SK-N-SH treated with all-trans-retinoic acid at 6 μM for 48 hours (cell line): Measurements from ENCODE around the gene HMGCS1.

Experiments used
- ATAC-seq: fragments of 200-7000 bp; cut with Tn5 transposase; 3 replicates; pipeline ENCODE4 v1.9.1; 2020; ENCODE audit warnings: mild to moderate bottlenecking, moderate library complexity
- ARNTL ChIP-seq: fragments of 450-650 bp; formaldehyde crosslinking; IDR thresholded peaks from 2 replicates; pipeline ENCODE4 v1.5.0; 2020; ENCODE audit warnings: low read depth, mild to moderate bottlenecking, moderate library complexity, borderline replicate concordance
- BACH2 ChIP-seq: fragments of 250-450 bp; sonication (Bioruptor Pico); IDR thresholded peaks from 2 replicates; pipeline ENCODE4 v1.9.0; 2021; ENCODE audit warnings: mild to moderate bottlenecking, borderline replicate concordance
- CSDC2 ChIP-seq: fragments of 250-450 bp; sonication (Bioruptor Pico); IDR thresholded peaks from 2 replicates; pipeline ENCODE4 v1.5.0; 2020; ENCODE audit warnings: mild to moderate bottlenecking, moderate library complexity
- ESRRG ChIP-seq: fragments of 250-450 bp; sonication (Bioruptor Pico); IDR thresholded peaks from 2 replicates; pipeline ENCODE4 v1.6.1; 2021; ENCODE audit warnings: mild to moderate bottlenecking
- GLIS3 ChIP-seq: fragments of 250-450 bp; sonication (Bioruptor Pico); IDR thresholded peaks from 2 replicates; pipeline ENCODE4 v1.5.0; 2020; ENCODE audit warnings: mild to moderate bottlenecking, moderate library complexity
- ISL1 ChIP-seq: fragments of 250-450 bp; sonication (Bioruptor Pico); IDR thresholded peaks from 2 replicates; pipeline ENCODE4 v2.1.2; 2022; ENCODE audit warnings: mild to moderate bottlenecking, moderate library complexity
- OSR1 ChIP-seq: fragments of 250-450 bp; sonication (Bioruptor Pico); IDR thresholded peaks from 2 replicates; pipeline ENCODE4 v1.8.0; 2022; ENCODE audit warnings: moderate library complexity, mild to moderate bottlenecking, inconsistent platforms
- PATZ1 ChIP-seq: fragments of 250-450 bp; sonication (Bioruptor Pico); IDR thresholded peaks from 2 replicates; pipeline ENCODE4 v1.8.0; 2020; ENCODE audit warnings: mild to moderate bottlenecking, moderate library complexity, borderline replicate concordance
- POU6F1 ChIP-seq: fragments of 250-450 bp; sonication (Bioruptor Pico); IDR thresholded peaks from 2 replicates; pipeline ENCODE4 v1.8.0; 2021; ENCODE audit warnings: low read depth, mild to moderate bottlenecking, moderate library complexity, borderline replicate concordance
- PPARA ChIP-seq: fragments of 250-450 bp; sonication (Bioruptor Pico); IDR thresholded peaks from 2 replicates; pipeline ENCODE4 v1.5.0; 2020; ENCODE audit warnings: mild to moderate bottlenecking, borderline replicate concordance
- RARB ChIP-seq: fragments of 250-450 bp; sonication (Bioruptor Pico); IDR thresholded peaks from 2 replicates; pipeline ENCODE4 v1.8.0; 2021; ENCODE audit warnings: mild to moderate bottlenecking, moderate library complexity
- SNAI2 ChIP-seq: fragments of 250-450 bp; sonication (Bioruptor Pico); IDR thresholded peaks from 2 replicates; pipeline ENCODE4 v1.5.0; 2020; ENCODE audit warnings: mild to moderate bottlenecking, moderate library complexity
- TCF4 ChIP-seq: fragments of 250-450 bp; sonication (Bioruptor Pico); IDR thresholded peaks from 2 replicates; pipeline ENCODE4 v1.8.0; 2021; ENCODE audit warnings: mild to moderate bottlenecking, moderate library complexity, borderline replicate concordance
- TOX ChIP-seq: fragments of 250-450 bp; sonication (Bioruptor Pico); IDR thresholded peaks from 2 replicates; pipeline ENCODE4 v1.8.0; 2021; ENCODE audit warnings: mild to moderate bottlenecking, moderate library complexity, borderline replicate concordance
- TSHZ2 ChIP-seq: fragments of 250-450 bp; sonication (Bioruptor Pico); IDR thresholded peaks from 2 replicates; pipeline ENCODE4 v1.5.0; 2020; ENCODE audit warnings: mild to moderate bottlenecking, moderate library complexity
- ZC3H10 ChIP-seq: fragments of 250-450 bp; sonication (Bioruptor Pico); IDR thresholded peaks from 2 replicates; pipeline ENCODE4 v1.5.1; 2021; ENCODE audit warnings: mild to moderate bottlenecking, moderate library complexity
- ZFP3 ChIP-seq: fragments of 250-450 bp; sonication (Bioruptor Pico); IDR thresholded peaks from 2 replicates; pipeline ENCODE4 v1.5.0; 2020; ENCODE audit warnings: mild to moderate bottlenecking, moderate library complexity
- ZFP30 ChIP-seq: fragments of 450-650 bp; formaldehyde crosslinking; IDR thresholded peaks from 2 replicates; pipeline ENCODE4 v1.5.0; 2022; ENCODE audit warnings: mild to moderate bottlenecking, moderate library complexity
- ZNF565 ChIP-seq: fragments of 450-650 bp; formaldehyde crosslinking; conservative IDR thresholded peaks from 2 replicates; pipeline ENCODE4 v1.5.0; 2020; ENCODE audit warnings: low read depth, mild to moderate bottlenecking, moderate library complexity
- ZNF8 ChIP-seq: fragments of 450-650 bp; formaldehyde crosslinking; IDR thresholded peaks from 2 replicates; pipeline ENCODE4 v1.5.0; 2020; ENCODE audit warnings: mild to moderate bottlenecking, moderate library complexity
- TF ChIP-seq, protein P1 (sequence below): fragments of 250-450 bp; sonication (Bioruptor Pico); IDR thresholded peaks from 2 replicates; pipeline ENCODE4 v1.5.1; 2020; ENCODE audit warnings: low read depth, mild to moderate bottlenecking, moderate library complexity
- TF ChIP-seq, protein P2 (sequence below): fragments of 250-450 bp; sonication (Bioruptor Pico); IDR thresholded peaks from 2 replicates; pipeline ENCODE4 v1.5.1; 2021; ENCODE audit warnings: mild to moderate bottlenecking, moderate library complexity

The HMGCS1 gene

DNA sequence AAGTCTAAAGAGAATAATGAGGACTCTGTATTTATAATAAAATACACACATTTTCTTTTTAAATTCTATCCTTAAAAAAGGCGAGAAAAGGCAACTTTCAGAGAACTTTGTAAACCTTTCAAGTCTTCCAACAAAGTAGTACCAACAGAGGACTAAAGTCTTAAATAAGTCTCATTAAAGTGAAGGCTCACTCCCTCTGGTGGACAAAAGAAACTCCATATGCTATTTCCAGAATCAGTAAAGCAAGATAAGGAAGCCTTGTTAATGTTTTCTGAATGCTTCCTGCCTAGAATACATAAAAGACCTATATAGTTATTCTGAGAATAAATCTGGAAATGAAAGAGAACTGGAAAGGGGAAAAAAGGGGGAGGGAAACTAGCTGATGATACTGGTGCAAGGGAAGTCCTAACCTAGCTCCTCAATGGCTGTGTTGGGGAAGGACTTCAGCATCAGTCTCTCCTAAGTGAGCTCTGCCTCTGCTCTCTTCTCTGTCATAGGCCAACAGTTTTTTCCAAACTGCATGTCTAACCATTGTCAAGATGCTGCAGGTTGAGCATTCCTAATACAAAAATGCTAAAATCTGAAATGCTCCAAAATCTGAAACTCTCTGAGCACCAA is 7.2 kb downstream of the HMGCS1 start:
- no peak for TF ChIP-seq ESRRG (CRISPR knock-in tag)
- TF ChIP-seq OSR1 (CRISPR knock-in tag), result no peak
- TF ChIP-seq RARB (CRISPR knock-in tag), result no peak
- TF ChIP-seq GLIS3 (CRISPR knock-in tag), result no peak
- no peak for TF ChIP-seq POU6F1 (CRISPR knock-in tag)
- no peak for TF ChIP-seq TCF4 (CRISPR knock-in tag)
- no peak for TF ChIP-seq ARNTL
- no peak for TF ChIP-seq TOX (CRISPR knock-in tag)
- TF ChIP-seq CSDC2 (CRISPR knock-in tag), result no peak
- TF ChIP-seq SNAI2, result no peak
- ATAC-seq, result peak; percentile 91

GRCh38 chr5:43304525-43304924 is 8.7 kb downstream of the HMGCS1 start:
- TF ChIP-seq ISL1 (no peak), ZNF565 (CRISPR knock-in tag) (no peak), PATZ1 (no peak), ZC3H10 (CRISPR knock-in tag) (no peak), ZNF8 (CRISPR knock-in tag) (no peak), RARB (CRISPR knock-in tag) (no peak), TSHZ2 (CRISPR knock-in tag) (no peak), TOX (CRISPR knock-in tag) (no peak), ZFP30 (CRISPR knock-in tag) (no peak), ZFP3 (CRISPR knock-in tag) (no peak), BACH2 (CRISPR knock-in tag) (no peak), OSR1 (CRISPR knock-in tag) (no peak), PPARA (no peak), ARNTL (no peak), GLIS3 (CRISPR knock-in tag) (no peak)
- TF ChIP-seq, protein P1, sequence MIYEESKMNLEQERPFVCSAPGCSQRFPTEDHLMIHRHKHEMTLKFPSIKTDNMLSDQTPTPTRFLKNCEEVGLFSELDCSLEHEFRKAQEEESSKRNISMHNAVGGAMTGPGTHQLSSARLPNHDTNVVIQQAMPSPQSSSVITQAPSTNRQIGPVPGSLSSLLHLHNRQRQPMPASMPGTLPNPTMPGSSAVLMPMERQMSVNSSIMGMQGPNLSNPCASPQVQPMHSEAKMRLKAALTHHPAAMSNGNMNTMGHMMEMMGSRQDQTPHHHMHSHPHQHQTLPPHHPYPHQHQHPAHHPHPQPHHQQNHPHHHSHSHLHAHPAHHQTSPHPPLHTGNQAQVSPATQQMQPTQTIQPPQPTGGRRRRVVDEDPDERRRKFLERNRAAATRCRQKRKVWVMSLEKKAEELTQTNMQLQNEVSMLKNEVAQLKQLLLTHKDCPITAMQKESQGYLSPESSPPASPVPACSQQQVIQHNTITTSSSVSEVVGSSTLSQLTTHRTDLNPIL (CRISPR knock-in tag), result no peak
- ATAC-seq, result no peak

- TF ChIP-seq, protein P2, sequence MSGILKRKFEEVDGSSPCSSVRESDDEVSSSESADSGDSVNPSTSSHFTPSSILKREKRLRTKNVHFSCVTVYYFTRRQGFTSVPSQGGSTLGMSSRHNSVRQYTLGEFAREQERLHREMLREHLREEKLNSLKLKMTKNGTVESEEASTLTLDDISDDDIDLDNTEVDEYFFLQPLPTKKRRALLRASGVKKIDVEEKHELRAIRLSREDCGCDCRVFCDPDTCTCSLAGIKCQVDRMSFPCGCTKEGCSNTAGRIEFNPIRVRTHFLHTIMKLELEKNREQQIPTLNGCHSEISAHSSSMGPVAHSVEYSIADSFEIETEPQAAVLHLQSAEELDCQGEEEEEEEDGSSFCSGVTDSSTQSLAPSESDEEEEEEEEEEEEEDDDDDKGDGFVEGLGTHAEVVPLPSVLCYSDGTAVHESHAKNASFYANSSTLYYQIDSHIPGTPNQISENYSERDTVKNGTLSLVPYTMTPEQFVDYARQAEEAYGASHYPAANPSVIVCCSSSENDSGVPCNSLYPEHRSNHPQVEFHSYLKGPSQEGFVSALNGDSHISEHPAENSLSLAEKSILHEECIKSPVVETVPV (CRISPR knock-in tag), result no peak
- TF ChIP-seq POU6F1 (CRISPR knock-in tag) (no peak), OSR1 (CRISPR knock-in tag) (no peak), SNAI2 (no peak), ZFP3 (CRISPR knock-in tag) (no peak), GLIS3 (CRISPR knock-in tag) (no peak), ZNF8 (CRISPR knock-in tag) (no peak), ESRRG (CRISPR knock-in tag) (no peak), BACH2 (CRISPR knock-in tag) (no peak), ARNTL (no peak)
- TF ChIP-seq, protein P1 (CRISPR knock-in tag), result no peak
- ATAC-seq, result no peak
These were observed 10.0 kb downstream of the HMGCS1 start for GRCh38 chr5:43303242-43303641.
